GM11168 (cell line): ENCODE data around the gene GJA9.

Experiments
- in situ Hi-C: fragments of 300-500 bp; cut with MboI; formaldehyde crosslinking; loops from one replicate; pipeline ENCODE4 v1.12.0; 2022; ENCODE audit warnings: low sequenced_read_pairs; ENCODE audit not compliant: unreplicated experiment

Gene GJA9

DNA sequence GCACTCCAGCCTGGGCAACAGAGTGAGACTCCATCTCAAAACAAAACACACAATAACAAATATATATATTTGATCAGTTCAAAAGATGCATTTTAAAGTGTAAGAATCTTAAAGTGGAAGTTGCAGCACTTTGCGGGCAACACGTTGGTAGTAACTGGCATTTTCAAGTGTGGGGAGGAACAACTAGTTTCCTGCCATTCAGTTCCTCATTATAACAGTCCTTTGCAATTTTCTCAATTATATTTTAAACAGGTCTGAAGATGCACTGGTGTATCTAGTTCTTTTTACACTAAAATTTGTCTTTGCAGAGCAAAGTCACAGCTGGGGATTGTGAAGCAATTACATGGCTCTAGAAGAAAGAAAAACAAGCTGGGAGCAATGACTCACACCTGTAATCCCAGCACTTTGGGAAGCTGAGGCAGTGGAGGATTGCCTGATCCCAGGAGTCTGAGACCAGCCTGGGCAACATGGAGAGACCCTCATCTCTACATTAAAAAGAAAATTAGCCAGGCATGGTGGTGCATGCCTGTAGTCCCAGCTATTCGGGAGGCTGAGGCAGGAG, 47.1 kb downstream of the GJA9 start:
- in situ Hi-C loops = loop anchor here (25.0 kb wide), 1 partner anchor 822 kb away; the partner anchor contains the start of genes FHL3 and UTP11

DNA sequence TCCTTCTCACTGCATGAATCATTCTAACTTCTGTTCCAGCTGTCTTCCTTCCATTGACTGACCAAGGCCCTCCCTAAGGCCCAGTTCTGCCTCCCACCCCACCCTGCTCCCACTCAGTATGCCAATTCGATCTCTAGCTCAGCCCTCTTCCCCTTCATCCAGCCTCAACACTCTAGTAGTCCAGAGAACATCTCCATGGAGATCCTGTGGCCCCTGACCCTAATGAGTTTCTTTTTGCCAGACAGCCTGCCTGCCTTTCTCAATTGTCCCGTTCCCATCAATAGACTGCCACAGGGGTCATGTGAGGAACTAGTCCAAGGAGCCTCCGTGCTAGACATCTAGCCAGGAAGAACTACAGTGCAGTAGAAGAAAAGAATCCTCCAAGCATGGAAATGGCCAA, 48.2 kb downstream of the GJA9 start:
- in situ Hi-C loops = loop anchor here (25.0 kb wide), 1 partner anchor 821 kb away; the partner anchor contains the start of genes FHL3 and UTP11

DNA sequence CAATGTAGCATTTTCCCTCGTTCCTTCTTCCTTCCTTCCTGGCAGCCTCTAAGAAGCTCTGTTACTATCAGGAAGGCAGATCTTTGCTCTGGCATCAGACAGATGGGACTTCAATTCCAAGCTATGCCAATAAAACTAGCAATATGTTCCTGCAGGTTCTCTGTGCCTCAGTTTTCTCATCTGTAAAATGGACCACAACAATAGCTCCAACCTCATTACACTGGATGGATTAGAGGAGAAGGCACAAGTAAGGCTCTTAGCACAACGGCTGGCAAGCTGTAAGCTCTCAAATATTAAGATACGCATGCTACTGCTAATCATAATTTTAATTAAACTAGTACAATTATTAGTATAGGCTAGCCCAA, 49.0 kb downstream of the GJA9 start:
- in situ Hi-C loops = loop anchor here (25.0 kb wide), 1 partner anchor 820 kb away; the partner anchor contains the start of genes FHL3 and UTP11

DNA sequence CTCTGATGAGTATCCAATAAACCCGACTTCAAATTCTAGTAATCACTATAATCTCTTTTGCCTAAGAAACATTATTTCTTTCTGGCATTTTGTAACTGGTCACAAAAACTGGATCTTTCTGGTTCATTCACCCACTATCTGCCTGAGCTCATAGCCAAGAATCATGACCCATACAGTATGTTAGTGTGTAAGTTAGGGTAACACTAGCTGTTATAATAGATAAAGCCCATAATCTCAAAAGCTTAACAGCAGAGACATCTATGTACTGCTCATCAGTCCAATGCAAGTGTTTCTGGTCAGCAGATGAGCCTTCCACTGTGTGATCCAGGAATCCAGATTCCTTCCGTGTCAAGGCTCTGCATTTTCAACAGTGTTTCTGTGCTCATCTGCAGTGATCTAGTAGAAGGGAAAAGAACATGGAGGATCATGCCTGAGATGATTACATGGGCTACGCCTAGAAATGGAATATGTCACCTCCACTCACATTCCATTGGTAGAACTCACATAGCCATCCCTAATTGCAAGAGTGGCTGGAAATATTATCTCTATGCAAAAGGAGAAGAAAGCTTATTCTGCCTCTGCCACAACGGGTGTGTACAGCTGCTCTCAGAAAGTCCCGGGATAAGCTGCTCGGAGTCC, 49.5 kb downstream of the GJA9 start:
- in situ Hi-C loops = loop anchor here (25.0 kb wide), 1 partner anchor 820 kb away; the partner anchor contains the start of genes FHL3 and UTP11

- in situ Hi-C loops = loop anchor here (25.0 kb wide), 1 partner anchor 817 kb away; the partner anchor contains the start of genes FHL3 and UTP11
Observed at GRCh38 chr1:38829368-38829767, 52.0 kb downstream of the GJA9 start.

DNA sequence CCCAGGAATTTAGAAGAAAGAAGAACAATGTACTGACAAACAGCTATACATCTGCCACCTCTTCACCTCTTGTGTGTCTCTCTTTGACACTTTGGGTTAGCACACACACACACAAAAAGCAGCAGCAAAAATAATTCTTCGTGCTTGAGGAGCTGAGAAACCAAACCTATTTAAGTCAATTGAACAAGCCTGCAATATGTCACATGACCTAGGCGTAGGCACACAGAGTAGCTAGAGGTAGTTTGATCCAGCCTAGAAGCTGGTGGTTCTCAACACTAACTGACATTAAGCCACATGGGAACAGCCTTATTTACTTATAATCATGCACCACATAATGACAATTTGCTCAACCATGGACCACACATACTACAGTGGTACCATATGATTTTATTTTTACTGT, 54.1 kb downstream of the GJA9 start:
- in situ Hi-C loops = loop anchor here (25.0 kb wide), 1 partner anchor 815 kb away; the partner anchor contains the start of genes FHL3 and UTP11

- in situ Hi-C loops = loop anchor here (25.0 kb wide), 1 partner anchor 815 kb away; the partner anchor contains the start of genes FHL3 and UTP11
Observed at GRCh38 chr1:38826886-38827285, 54.5 kb downstream of the GJA9 start.

GRCh38 chr1:38826262-38826661, 55.1 kb downstream of the GJA9 start:
- in situ Hi-C loops = loop anchor here (25.0 kb wide), 1 partner anchor 814 kb away; the partner anchor contains the start of genes FHL3 and UTP11
